H1 (cell line): ENCODE measurements around the gene MYO9A. TPM values are rescaled to one million over a fixed set of nuclear protein-coding genes. Genes with fewer than 3 reads are reported as not detected.
A peak's percentile ranks its signal among the peaks of the same experiment; 100 is the strongest.

Source experiments
- BRCA1 ChIP-seq: IDR thresholded peaks from 2 replicates; pipeline ENCODE4 v1.6.1; 2012; ENCODE audit warnings: low read depth, low read length, improper control_type of control experiment
- CBX8 ChIP-seq: fragments of 300-800, 300-1000 bp; sonication (generic); IDR thresholded peaks from 2 replicates; pipeline ENCODE4 v1.7.1; 2016; ENCODE audit warnings: low read depth, low read length, borderline replicate concordance
- CHD2 ChIP-seq: IDR thresholded peaks from 2 replicates; pipeline ENCODE4 v1.6.1; 2012; ENCODE audit warnings: low read length, improper control_type of control experiment
- E2F6 ChIP-seq: IDR thresholded peaks from 2 replicates; pipeline ENCODE4 v1.6.1; 2012; ENCODE audit warnings: inconsistent platforms
- FOSL1 ChIP-seq: IDR thresholded peaks from 2 replicates; pipeline ENCODE4 v1.6.1; 2011; ENCODE audit warnings: mild to moderate bottlenecking, low read depth, low read length, moderate library complexity; ENCODE audit not compliant: insufficient read depth
- GABPA ChIP-seq: IDR thresholded peaks from 2 replicates; pipeline ENCODE4 v1.6.1; 2011; ENCODE audit warnings: mild to moderate bottlenecking, low read length, moderate library complexity, borderline replicate concordance; ENCODE audit not compliant: insufficient read depth
- GTF2F1 ChIP-seq: IDR thresholded peaks from 2 replicates; pipeline ENCODE4 v1.6.1; 2012; ENCODE audit warnings: low read depth, low read length, improper control_type of control experiment, borderline replicate concordance
- HDAC2 ChIP-seq, 2 experiments: fragments of 300-600 bp in 1 of 2; sonication (generic) in 1 of 2; IDR thresholded peaks; 2 replicates each; pipeline ENCODE4 v1.6.1; 2011 to 2012; ENCODE audit warnings: low read depth in 2 of 2, low read length in 2 of 2, mild to moderate bottlenecking in 2 of 2, moderate library complexity in 2 of 2, borderline replicate concordance in 1 of 2, inconsistent platforms in 1 of 2
- KDM1A ChIP-seq: fragments of 200-600, 300-600 bp; sonication (generic); IDR thresholded peaks from 2 replicates; pipeline ENCODE4 v1.7.1; 2016; ENCODE audit warnings: mild to moderate bottlenecking, low read length, borderline replicate concordance
- KDM4A ChIP-seq: IDR thresholded peaks from one replicate; pipeline ENCODE4 v1.7.1; 2012; ENCODE audit warnings: low read depth, mild to moderate bottlenecking, moderate library complexity, low read length, inconsistent platforms; ENCODE audit not compliant: severe bottlenecking
- KDM5A ChIP-seq: fragments of 200-600 bp; IDR thresholded peaks from 2 replicates; pipeline ENCODE4 v1.7.1; 2012; ENCODE audit warnings: mild to moderate bottlenecking, low read length, inconsistent platforms, mixed read lengths
- MAFK ChIP-seq: IDR thresholded peaks from 2 replicates; pipeline ENCODE4 v1.6.1; 2012; ENCODE audit warnings: low read depth, mild to moderate bottlenecking, improper control_type of control experiment, low read length
- NANOG ChIP-seq: IDR thresholded peaks from 2 replicates; pipeline ENCODE4 v1.6.1; 2011; ENCODE audit warnings: low read length, low read depth, mild to moderate bottlenecking, inconsistent platforms; ENCODE audit not compliant: insufficient read depth, poor library complexity, severe bottlenecking
- PHF8 ChIP-seq: fragments of 200-600 bp; sonication (generic); conservative IDR thresholded peaks from 2 replicates; pipeline ENCODE4 v1.7.1; 2012; ENCODE audit warnings: low read depth, mild to moderate bottlenecking, inconsistent platforms, low read length, moderate library complexity
- POU5F1 ChIP-seq: IDR thresholded peaks from 2 replicates; pipeline ENCODE4 v1.6.1; 2011; ENCODE audit warnings: low read depth, mild to moderate bottlenecking, low read length, moderate library complexity
- RAD21 ChIP-seq, 2 experiments: IDR thresholded peaks in 1 of 2; conservative IDR thresholded peaks in 1 of 2; 2 replicates each; pipeline ENCODE4 v1.6.1; 2011; ENCODE audit warnings: low read depth in 2 of 2, low read length in 2 of 2, improper control_type of control experiment in 1 of 2, inconsistent platforms in 1 of 2, mild to moderate bottlenecking in 1 of 2, moderate library complexity in 1 of 2
- SIN3A ChIP-seq, 2 experiments: IDR thresholded peaks in 1 of 2; conservative IDR thresholded peaks in 1 of 2; 2 replicates each; pipeline ENCODE4 v1.6.1; 2011 to 2012; ENCODE audit warnings: low read length in 2 of 2, improper control_type of control experiment in 1 of 2, low read depth in 1 of 2, mild to moderate bottlenecking in 1 of 2
- SP1 ChIP-seq: IDR thresholded peaks from 2 replicates; pipeline ENCODE4 v1.6.1; 2011; ENCODE audit warnings: low read depth, low read length
- SP4 ChIP-seq: IDR thresholded peaks from 2 replicates; pipeline ENCODE4 v1.6.1; 2012; ENCODE audit warnings: low read length, inconsistent platforms
- TAF7 ChIP-seq: optimal IDR thresholded peaks from 2 replicates; pipeline ENCODE3; 2011; ENCODE audit warnings: low read depth, mild to moderate bottlenecking, inconsistent platforms, low read length, moderate library complexity, borderline replicate concordance
- polyA plus RNA-seq, 7 experiments: library from polyadenylated mRNA; depleted of rRNA in 3 of 7; stranded (reverse) in 5 of 7; unstranded in 2 of 7; fragments of >200 nt in 5 of 7; fragments of 200-250 nt in 2 of 7; gene quantifications; 1 replicate in 5 of 7; 2 replicates in 1 of 7; 4 replicates in 1 of 7; pipeline versions ENCODE4 v1.2.1 to v1.2.3, GENCODE V29; 2011 to 2013; ENCODE audit warnings: missing spikeins in 2 of 7, mixed read lengths in 2 of 7
- total RNA-seq: library from RNA; stranded (reverse); fragmentation: NEBNext Ultra II Directional; extraction: Animal tissue kit (Norgen Biotek cat#: 25700); gene quantifications from 2 replicates; pipeline ENCODE4 v1.2.1, GENCODE V29; 2021
- TF ChIP-seq, protein P1 (sequence below), 3 experiments: IDR thresholded peaks; 1 replicate in 2 of 3; 2 replicates in 1 of 3; pipeline versions ENCODE4 v1.5.1 to v1.6.1; 2011; ENCODE audit warnings: low read length in 3 of 3, mild to moderate bottlenecking in 3 of 3, inconsistent platforms in 2 of 3, low read depth in 1 of 3, moderate library complexity in 1 of 3; ENCODE audit not compliant: insufficient read depth in 1 of 3; ENCODE audit errors: control extremely low read depth in 1 of 3

MYO9A gene
- total and polyA plus RNA-seq, 2 of the 8 experiments (the other 6 are each of a cell fraction or from before 2014, with no cell fraction given): 3.9 to 26.0 TPM

- TF ChIP-seq E2F6: no peak
- TF ChIP-seq BRCA1: no peak
- TF ChIP-seq CBX8: no peak
- TF ChIP-seq, protein P1, sequence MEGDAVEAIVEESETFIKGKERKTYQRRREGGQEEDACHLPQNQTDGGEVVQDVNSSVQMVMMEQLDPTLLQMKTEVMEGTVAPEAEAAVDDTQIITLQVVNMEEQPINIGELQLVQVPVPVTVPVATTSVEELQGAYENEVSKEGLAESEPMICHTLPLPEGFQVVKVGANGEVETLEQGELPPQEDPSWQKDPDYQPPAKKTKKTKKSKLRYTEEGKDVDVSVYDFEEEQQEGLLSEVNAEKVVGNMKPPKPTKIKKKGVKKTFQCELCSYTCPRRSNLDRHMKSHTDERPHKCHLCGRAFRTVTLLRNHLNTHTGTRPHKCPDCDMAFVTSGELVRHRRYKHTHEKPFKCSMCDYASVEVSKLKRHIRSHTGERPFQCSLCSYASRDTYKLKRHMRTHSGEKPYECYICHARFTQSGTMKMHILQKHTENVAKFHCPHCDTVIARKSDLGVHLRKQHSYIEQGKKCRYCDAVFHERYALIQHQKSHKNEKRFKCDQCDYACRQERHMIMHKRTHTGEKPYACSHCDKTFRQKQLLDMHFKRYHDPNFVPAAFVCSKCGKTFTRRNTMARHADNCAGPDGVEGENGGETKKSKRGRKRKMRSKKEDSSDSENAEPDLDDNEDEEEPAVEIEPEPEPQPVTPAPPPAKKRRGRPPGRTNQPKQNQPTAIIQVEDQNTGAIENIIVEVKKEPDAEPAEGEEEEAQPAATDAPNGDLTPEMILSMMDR (IDR thresholded peaks at IDR 0.05; ENCODE audit: control extremely low read depth in 1 of 3, insufficient read depth in 1 of 3, low read depth in 1 of 3, low read length in 3 of 3): no peak
- TF ChIP-seq GABPA: no peak
- TF ChIP-seq PHF8: no peak; the same call in none of the 2 replicates
- TF ChIP-seq TAF7: no peak
- no peak for TF ChIP-seq CHD2
- no peak for TF ChIP-seq NANOG
- TF ChIP-seq HDAC2 (IDR thresholded peaks at IDR 0.05; ENCODE audit: borderline replicate concordance in 1 of 2, low read depth in 2 of 2, low read length in 2 of 2): 0 out of 4 replicates have a peak, but pooled peaks of 1 of the 2 experiments have one; percentile 15
- TF ChIP-seq POU5F1: no peak
- no peak for TF ChIP-seq SP1
- no peak for TF ChIP-seq KDM5A
- TF ChIP-seq RAD21 (IDR thresholded peaks at IDR 0.05 in 1 of 2, conservative IDR thresholded peaks at IDR 0.05 in 1 of 2; ENCODE audit: low read depth in 2 of 2, low read length in 2 of 2): no peak
- TF ChIP-seq FOSL1: no peak
- TF ChIP-seq MAFK: no peak
- no peak for TF ChIP-seq GTF2F1
- no peak for TF ChIP-seq SP4
- TF ChIP-seq KDM1A: no peak
- TF ChIP-seq KDM4A: peak; percentile 93
- TF ChIP-seq SIN3A (conservative IDR thresholded peaks at IDR 0.05 in 1 of 2, IDR thresholded peaks at IDR 0.05 in 1 of 2; ENCODE audit: low read depth in 1 of 2, low read length in 2 of 2): peak in 1 of 2 experiments; percentile 41; a peak in 1 of 4 replicates
Measured at GRCh38 chr15:72117486-72118016, 399 bp downstream of the MYO9A start (continued).
